Hepatocyte (in vitro differentiated cells): ENCODE data around the gene ABLIM2.

ENCODE experiments used
- CTCF ChIP-seq: fragments of 200-600 bp; sonication (generic); IDR thresholded peaks from 2 replicates; pipeline ENCODE4 v1.5.1; 2016; ENCODE audit warnings: antibody characterized with exemption, mild to moderate bottlenecking; ENCODE audit not compliant: poor library complexity
- EZH2 ChIP-seq: fragments of 200-600 bp; sonication (generic); IDR thresholded peaks from 2 replicates; pipeline ENCODE4 v1.6.1; 2016; ENCODE audit warnings: antibody characterized with exemption, mild to moderate bottlenecking, borderline replicate concordance
- EZH2phosphoT487 ChIP-seq: fragments of 200-600 bp; sonication (generic); IDR thresholded peaks from one replicate; pipeline ENCODE4 v1.6.1; 2018; ENCODE audit warnings: antibody characterized with exemption, mild to moderate bottlenecking, low read depth, moderate library complexity; ENCODE audit not compliant: unreplicated experiment, severe bottlenecking

DNA sequence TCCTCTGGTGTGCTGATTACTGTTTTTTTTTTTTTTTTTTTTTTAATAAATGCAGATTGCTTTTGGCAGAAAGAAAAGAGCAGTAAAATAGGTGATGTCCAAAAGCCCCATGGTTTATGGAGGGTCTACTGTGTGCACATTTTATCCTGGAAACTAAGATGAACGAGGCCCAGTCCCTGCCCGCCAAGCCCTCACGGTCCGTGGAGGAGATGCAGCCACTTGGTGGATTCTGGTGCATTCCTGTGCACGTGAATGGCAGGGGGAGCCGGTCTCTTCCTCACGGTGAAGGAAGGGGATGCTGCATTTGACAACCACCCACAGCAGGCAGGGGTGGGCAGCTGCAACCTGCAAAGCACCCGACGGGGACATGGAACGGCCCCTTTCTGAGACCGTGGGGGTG, 118.8 kb downstream of the ABLIM2 start:
- TF ChIP-seq CTCF = no peak
- TF ChIP-seq EZH2phosphoT487 = no peak
- TF ChIP-seq EZH2 = no peak
